ENCODE results near the gene IKZF5.

- no peak for TF ChIP-seq REST (IDR thresholded peaks at IDR 0.05)
- TF ChIP-seq, protein P1, sequence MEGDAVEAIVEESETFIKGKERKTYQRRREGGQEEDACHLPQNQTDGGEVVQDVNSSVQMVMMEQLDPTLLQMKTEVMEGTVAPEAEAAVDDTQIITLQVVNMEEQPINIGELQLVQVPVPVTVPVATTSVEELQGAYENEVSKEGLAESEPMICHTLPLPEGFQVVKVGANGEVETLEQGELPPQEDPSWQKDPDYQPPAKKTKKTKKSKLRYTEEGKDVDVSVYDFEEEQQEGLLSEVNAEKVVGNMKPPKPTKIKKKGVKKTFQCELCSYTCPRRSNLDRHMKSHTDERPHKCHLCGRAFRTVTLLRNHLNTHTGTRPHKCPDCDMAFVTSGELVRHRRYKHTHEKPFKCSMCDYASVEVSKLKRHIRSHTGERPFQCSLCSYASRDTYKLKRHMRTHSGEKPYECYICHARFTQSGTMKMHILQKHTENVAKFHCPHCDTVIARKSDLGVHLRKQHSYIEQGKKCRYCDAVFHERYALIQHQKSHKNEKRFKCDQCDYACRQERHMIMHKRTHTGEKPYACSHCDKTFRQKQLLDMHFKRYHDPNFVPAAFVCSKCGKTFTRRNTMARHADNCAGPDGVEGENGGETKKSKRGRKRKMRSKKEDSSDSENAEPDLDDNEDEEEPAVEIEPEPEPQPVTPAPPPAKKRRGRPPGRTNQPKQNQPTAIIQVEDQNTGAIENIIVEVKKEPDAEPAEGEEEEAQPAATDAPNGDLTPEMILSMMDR (IDR thresholded peaks at IDR 0.05; ENCODE audit: low read depth, low read length, missing input control), result no peak
Measured at GRCh38 chr10:122966879-122967278, 41.7 kb downstream of the IKZF5 start.

All from liver (tissue), 2 donors.